ENCODE results near the gene WRAP73.
A peak's percentile ranks its signal among the peaks of the same experiment; 100 is the strongest.

Gene WRAP73

GRCh38 chr1:3677484-3677883 is 27.6 kb upstream of the WRAP73 start:
- DNase-seq (ENCODE audit: low read depth) = no peak
- H3K4me3 ChIP-seq (ENCODE audit: low read length) = no peak overlapping the region
- no peak for TF ChIP-seq CTCF (conservative IDR thresholded peaks at IDR 0.05; ENCODE audit: low read length)

- no peak for DNase-seq (ENCODE audit: low read depth)
- TF ChIP-seq CTCF (conservative IDR thresholded peaks at IDR 0.05; ENCODE audit: low read length) = no peak
- no peak overlapping the region for H3K4me3 ChIP-seq (ENCODE audit: low read length)
Observed at GRCh38 chr1:3676581-3677470, 26.9 kb upstream of the WRAP73 start.

- no peak overlapping the region for H3K4me3 ChIP-seq (ENCODE audit: low read length)
- no peak for DNase-seq (ENCODE audit: low read depth)
- no peak for TF ChIP-seq CTCF (conservative IDR thresholded peaks at IDR 0.05; ENCODE audit: low read length)
Observed at GRCh38 chr1:3675436-3675835, 25.5 kb upstream of the WRAP73 start.

GRCh38 chr1:3674100-3675094 is 24.5 kb upstream of the WRAP73 start:
- H3K4me3 ChIP-seq (ENCODE audit: low read length) = no peak overlapping the region
- TF ChIP-seq CTCF (conservative IDR thresholded peaks at IDR 0.05; ENCODE audit: low read length) = no peak
- peak; percentile 5 for DNase-seq (ENCODE audit: low read depth)

- TF ChIP-seq CTCF (conservative IDR thresholded peaks at IDR 0.05; ENCODE audit: low read length) = no peak
- no peak overlapping the region for H3K4me3 ChIP-seq (ENCODE audit: low read length)
- DNase-seq (ENCODE audit: low read depth) = no peak
Observed at GRCh38 chr1:3673381-3674099, 23.6 kb upstream of the WRAP73 start.

- no peak for DNase-seq (ENCODE audit: low read depth)
- no peak overlapping the region for H3K4me3 ChIP-seq (ENCODE audit: low read length)
- no peak for TF ChIP-seq CTCF (conservative IDR thresholded peaks at IDR 0.05; ENCODE audit: low read length)
Observed at GRCh38 chr1:3672971-3673361, 23.1 kb upstream of the WRAP73 start.
